ENCODE measurements around the gene PARD6B.

DNA sequence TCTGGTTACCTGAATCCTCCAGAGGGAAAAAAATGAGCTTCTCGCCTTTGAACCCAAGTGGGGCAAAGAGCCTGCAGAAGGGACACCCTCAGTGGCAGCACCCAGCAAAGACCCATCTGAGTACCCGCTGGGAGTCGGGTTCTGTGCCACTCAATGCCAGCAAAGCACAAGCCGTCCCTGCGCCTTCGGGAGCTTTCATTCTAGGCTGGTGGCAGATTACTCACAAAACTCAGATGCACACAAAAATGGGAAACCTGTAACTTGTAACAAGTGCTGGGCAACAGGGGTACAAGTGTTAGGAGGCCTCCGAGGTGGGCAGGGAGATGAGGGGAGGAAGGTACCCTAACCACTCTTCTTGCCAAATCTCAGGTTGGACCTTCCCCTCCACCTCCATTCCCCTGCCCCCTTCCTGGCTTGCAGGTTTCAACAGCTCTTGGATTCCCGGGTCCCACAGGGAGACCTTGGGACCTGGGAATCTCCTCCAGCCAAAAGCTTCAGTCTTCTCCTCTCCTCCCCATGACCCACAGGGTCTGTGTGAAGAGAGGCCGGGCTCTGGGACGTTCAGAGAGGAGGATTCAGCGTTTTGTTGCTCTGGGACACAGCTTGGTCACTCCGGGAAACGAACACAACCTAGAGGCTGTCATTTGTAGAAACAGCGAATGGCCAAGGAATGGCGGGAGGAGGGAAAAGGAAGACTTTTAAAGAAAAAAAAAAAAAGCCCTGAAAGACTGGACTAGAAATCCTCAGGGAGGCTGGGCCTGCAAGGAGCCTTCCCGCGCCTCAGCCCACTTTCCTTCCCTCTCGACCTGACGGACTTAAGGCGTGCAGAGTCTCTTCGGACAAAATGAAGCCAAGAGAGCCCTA lies 1.2 kb upstream of the PARD6B start:
- TF ChIP-seq SRF (IDR thresholded peaks at IDR 0.05; ENCODE audit: low read depth, low read length): no peak
- no peak for TF ChIP-seq ZSCAN9 (CRISPR knock-in tag; IDR thresholded peaks at IDR 0.05; ENCODE audit: borderline replicate concordance)
- TF ChIP-seq ZNF343 (CRISPR knock-in tag; IDR thresholded peaks at IDR 0.05): no peak
- TF ChIP-seq, protein P1, sequence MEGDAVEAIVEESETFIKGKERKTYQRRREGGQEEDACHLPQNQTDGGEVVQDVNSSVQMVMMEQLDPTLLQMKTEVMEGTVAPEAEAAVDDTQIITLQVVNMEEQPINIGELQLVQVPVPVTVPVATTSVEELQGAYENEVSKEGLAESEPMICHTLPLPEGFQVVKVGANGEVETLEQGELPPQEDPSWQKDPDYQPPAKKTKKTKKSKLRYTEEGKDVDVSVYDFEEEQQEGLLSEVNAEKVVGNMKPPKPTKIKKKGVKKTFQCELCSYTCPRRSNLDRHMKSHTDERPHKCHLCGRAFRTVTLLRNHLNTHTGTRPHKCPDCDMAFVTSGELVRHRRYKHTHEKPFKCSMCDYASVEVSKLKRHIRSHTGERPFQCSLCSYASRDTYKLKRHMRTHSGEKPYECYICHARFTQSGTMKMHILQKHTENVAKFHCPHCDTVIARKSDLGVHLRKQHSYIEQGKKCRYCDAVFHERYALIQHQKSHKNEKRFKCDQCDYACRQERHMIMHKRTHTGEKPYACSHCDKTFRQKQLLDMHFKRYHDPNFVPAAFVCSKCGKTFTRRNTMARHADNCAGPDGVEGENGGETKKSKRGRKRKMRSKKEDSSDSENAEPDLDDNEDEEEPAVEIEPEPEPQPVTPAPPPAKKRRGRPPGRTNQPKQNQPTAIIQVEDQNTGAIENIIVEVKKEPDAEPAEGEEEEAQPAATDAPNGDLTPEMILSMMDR (CRISPR knock-in tag; IDR thresholded peaks at IDR 0.05): no peak
- TF ChIP-seq, protein P2, sequence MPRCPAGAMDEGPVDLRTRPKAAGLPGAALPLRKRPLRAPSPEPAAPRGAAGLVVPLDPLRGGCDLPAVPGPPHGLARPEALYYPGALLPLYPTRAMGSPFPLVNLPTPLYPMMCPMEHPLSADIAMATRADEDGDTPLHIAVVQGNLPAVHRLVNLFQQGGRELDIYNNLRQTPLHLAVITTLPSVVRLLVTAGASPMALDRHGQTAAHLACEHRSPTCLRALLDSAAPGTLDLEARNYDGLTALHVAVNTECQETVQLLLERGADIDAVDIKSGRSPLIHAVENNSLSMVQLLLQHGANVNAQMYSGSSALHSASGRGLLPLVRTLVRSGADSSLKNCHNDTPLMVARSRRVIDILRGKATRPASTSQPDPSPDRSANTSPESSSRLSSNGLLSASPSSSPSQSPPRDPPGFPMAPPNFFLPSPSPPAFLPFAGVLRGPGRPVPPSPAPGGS (CRISPR knock-in tag; IDR thresholded peaks at IDR 0.05): no peak
- TF ChIP-seq POLR2A (IDR thresholded peaks at IDR 0.05; ENCODE audit: insufficient read depth in 1 of 2, low read depth in 2 of 2, low read length in 2 of 2): peak in 1 of 2 experiments; percentile 3; a peak in 1 of 4 replicates
- no peak for TF ChIP-seq YY1 (IDR thresholded peaks at IDR 0.05; ENCODE audit: insufficient read depth, insufficient replicate concordance, low read depth, low read length)
- TF ChIP-seq POGZ (CRISPR knock-in tag; IDR thresholded peaks at IDR 0.05): no peak
- 0 out of 2 replicates have a peak, but pooled peaks have one; percentile 6 for TF ChIP-seq AHR (CRISPR knock-in tag; IDR thresholded peaks at IDR 0.05)
- TF ChIP-seq ZNF776 (CRISPR knock-in tag; IDR thresholded peaks at IDR 0.05): no peak
- TF ChIP-seq, protein P3, sequence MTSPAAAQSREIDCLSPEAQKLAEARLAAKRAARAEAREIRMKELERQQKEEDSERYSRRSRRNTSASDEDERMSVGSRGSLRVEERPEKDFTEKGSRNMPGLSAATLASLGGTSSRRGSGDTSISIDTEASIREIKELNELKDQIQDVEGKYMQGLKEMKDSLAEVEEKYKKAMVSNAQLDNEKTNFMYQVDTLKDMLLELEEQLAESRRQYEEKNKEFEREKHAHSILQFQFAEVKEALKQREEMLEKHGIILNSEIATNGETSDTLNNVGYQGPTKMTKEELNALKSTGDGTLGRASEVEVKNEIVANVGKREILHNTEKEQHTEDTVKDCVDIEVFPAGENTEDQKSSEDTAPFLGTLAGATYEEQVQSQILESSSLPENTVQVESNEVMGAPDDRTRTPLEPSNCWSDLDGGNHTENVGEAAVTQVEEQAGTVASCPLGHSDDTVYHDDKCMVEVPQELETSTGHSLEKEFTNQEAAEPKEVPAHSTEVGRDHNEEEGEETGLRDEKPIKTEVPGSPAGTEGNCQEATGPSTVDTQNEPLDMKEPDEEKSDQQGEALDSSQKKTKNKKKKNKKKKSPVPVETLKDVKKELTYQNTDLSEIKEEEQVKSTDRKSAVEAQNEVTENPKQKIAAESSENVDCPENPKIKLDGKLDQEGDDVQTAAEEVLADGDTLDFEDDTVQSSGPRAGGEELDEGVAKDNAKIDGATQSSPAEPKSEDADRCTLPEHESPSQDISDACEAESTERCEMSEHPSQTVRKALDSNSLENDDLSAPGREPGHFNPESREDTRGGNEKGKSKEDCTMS (CRISPR knock-in tag; conservative IDR thresholded peaks at IDR 0.05): no peak
- no peak for TF ChIP-seq HNF4A (CRISPR knock-in tag; IDR thresholded peaks at IDR 0.05)
- no peak for TF ChIP-seq JUNB (CRISPR knock-in tag; IDR thresholded peaks at IDR 0.05; ENCODE audit: borderline replicate concordance)
- TF ChIP-seq TCF7 (IDR thresholded peaks at IDR 0.05; ENCODE audit: low read depth): no peak

All from HepG2 (cell line).